IPS-18c (cell line): Measurements from ENCODE around the gene DRP2.

Experiments
- H3K4me3 ChIP-seq: 2 replicates; pipeline ENCODE4 v1.7.0; 2013; ENCODE audit warnings: low read depth, mild to moderate bottlenecking, low read length, moderate library complexity; ENCODE audit not compliant: insufficient read depth
- H3K9me3 ChIP-seq: one replicate; pipeline ENCODE4 v1.6.1; 2013; ENCODE audit warnings: mild to moderate bottlenecking, low read length, moderate library complexity; ENCODE audit not compliant: control insufficient read depth, insufficient read depth

DRP2 gene

DNA sequence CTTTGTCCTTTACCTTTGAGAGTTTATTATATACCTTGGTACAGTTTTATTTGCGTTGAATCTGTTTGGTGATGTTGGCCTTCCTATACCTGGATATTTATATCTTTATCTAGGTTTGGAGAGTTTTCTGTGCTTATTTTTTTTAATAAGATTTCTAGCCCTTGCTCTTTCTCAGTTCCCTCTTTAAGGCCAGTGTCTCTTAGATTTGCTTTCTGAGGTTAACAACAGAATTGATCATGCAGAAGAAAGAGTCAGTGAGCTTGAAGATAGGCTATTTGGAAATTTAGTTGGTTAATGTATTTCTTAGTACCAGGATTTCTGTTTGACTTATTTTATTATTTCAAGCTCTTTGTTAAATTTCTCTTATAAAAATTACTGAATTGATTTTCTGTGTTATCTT lies 84.2 kb downstream of the DRP2 start:
- peaks cover 3% of the 10 kb centered on the region for H3K9me3 ChIP-seq
- no peak overlapping the region for H3K4me3 ChIP-seq
